Ishikawa (cell line): ENCODE measurements around the gene CDH13.

Experiments used
- CEBPB ChIP-seq: IDR thresholded peaks from 2 replicates; pipeline ENCODE4 v1.6.1; 2012
- CREB1 ChIP-seq: IDR thresholded peaks from 2 replicates; pipeline ENCODE4 v1.6.1; 2012; ENCODE audit warnings: low read depth
- EGR1 ChIP-seq: IDR thresholded peaks from 2 replicates; pipeline ENCODE4 v1.6.1; 2012
- EP300 ChIP-seq: IDR thresholded peaks from 2 replicates; pipeline ENCODE4 v1.6.1; 2012; ENCODE audit warnings: borderline replicate concordance
- NFIC ChIP-seq: IDR thresholded peaks from 2 replicates; pipeline ENCODE4 v1.6.1; 2012
- RAD21 ChIP-seq: IDR thresholded peaks from 2 replicates; pipeline ENCODE4 v1.6.1; 2012; ENCODE audit warnings: low read depth
- TAF1 ChIP-seq: IDR thresholded peaks from 2 replicates; pipeline ENCODE4 v1.6.1; 2012; ENCODE audit warnings: low read depth, mild to moderate bottlenecking
- TCF12 ChIP-seq: IDR thresholded peaks from 2 replicates; pipeline ENCODE4 v1.6.1; 2012; ENCODE audit warnings: low read depth
- USF1 ChIP-seq: IDR thresholded peaks from 2 replicates; pipeline ENCODE4 v1.6.1; 2012
- YY1 ChIP-seq: IDR thresholded peaks from 2 replicates; pipeline ENCODE4 v1.6.1; 2012; ENCODE audit warnings: low read depth
- ZBTB7A ChIP-seq: IDR thresholded peaks from 2 replicates; pipeline ENCODE4 v1.6.1; 2012; ENCODE audit warnings: low read depth
- TF ChIP-seq, protein P1 (sequence below): IDR thresholded peaks from 2 replicates; pipeline ENCODE4 v1.6.1; 2012

DNA sequence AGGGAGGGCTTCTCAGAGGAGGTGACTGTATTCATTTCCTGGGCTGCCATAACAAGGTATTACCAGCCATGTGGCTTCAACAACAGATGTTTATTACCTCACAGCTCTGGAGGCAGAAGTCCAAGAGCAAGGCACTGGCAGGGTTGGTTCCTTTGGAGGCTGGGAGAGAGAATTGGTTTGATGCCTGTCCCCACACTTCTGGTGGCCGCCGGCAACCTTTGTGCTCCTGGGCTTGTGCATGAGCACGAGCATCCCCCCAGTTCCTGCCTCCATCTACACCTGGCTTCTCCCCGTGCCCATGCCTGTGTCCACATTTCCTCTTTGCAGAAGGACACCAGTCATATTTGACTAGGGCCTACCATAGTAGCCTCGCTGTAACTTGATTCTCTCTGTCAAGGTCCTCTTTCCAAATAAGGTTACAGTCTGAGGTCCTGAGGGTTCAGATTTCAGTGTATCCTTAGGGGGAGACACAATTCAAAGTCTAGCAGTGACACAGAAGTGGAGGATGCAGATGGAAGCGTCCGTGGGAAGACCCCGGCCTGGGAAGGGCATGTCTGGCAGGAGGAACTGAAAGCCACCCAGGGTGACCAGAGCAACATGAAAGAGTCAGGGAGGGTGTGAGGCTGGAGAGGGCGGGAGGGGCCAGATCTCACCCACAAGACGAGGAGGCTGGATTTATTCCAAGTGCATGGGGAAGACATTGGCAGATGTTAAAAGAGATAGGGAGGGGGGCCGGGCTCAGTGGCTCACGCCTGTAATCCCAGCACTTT, 992.8 kb downstream of the CDH13 start:
- no peak for TF ChIP-seq YY1
- no peak for TF ChIP-seq CREB1
- TF ChIP-seq CEBPB = no peak
- no peak for TF ChIP-seq EGR1
- TF ChIP-seq RAD21 = no peak
- TF ChIP-seq, protein P1, sequence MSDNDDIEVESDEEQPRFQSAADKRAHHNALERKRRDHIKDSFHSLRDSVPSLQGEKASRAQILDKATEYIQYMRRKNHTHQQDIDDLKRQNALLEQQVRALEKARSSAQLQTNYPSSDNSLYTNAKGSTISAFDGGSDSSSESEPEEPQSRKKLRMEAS = no peak
- no peak for TF ChIP-seq EP300
- TF ChIP-seq USF1 = no peak
- no peak for TF ChIP-seq TCF12
- no peak for TF ChIP-seq NFIC
- no peak for TF ChIP-seq TAF1
- no peak for TF ChIP-seq ZBTB7A
